HK-2 (cell line): ENCODE data around the gene ZNF837.
"Not testable (repeated sequence)": the region's sequence is repeated elsewhere in the genome, so short reads cannot be mapped to it uniquely, and the experiment has no call there.

Source experiments
- DNase-seq: peaks from one replicate; pipeline ENCODE4 v3.0.0-alpha.2; 2018; ENCODE audit not compliant: unreplicated experiment

ZNF837 gene

GRCh38 chr19:58351558-58351878 lies 29.3 kb downstream of the ZNF837 start:
- no peak for DNase-seq

DNA sequence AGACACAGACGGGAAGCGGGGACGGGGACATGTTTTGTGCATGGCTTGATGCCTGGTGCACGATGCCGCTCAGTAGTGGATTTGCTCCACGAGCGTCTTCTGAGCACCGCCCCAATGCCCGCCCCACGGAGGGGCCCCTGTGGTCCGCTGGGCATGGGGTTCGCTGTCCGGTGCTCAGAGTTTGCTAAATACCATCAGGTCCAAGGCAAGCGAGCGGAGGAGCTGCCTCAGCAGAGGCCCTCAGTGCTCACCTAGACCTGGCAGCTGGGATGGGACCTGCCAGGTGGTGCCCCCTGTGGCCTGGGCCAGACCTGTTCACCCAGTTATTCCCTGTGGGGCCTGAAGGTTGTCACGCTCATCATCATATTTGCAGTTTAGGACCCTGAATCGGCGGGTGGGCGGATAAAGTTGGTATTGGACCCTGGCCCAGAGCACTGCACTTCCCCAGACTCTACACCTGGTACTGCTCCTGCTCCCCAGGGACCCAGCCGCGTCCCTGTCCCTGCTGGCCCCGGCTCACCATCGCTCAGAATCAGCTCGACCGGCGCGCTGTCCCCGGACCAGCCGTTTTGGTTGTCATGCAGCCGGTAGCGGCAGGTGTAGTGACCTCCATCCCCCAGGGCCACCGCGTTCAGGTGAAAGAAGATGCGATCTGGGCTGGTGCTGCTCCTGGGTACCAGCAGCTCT lies 29.8 kb downstream of the ZNF837 start:
- DNase-seq, result no peak

- no peak for DNase-seq
Measured at GRCh38 chr19:58350001-58350861, 30.6 kb downstream of the ZNF837 start.

GRCh38 chr19:58349590-58349989 lies 31.2 kb downstream of the ZNF837 start:
- no peak for DNase-seq

GRCh38 chr19:58348080-58348479 lies 32.8 kb downstream of the ZNF837 start:
- not testable (repeated sequence) for DNase-seq

GRCh38 chr19:58346961-58347929 lies 33.6 kb downstream of the ZNF837 start:
- peak; percentile 78 for DNase-seq

- no peak for DNase-seq
Measured at GRCh38 chr19:58345558-58345957, 35.3 kb downstream of the ZNF837 start.

DNA sequence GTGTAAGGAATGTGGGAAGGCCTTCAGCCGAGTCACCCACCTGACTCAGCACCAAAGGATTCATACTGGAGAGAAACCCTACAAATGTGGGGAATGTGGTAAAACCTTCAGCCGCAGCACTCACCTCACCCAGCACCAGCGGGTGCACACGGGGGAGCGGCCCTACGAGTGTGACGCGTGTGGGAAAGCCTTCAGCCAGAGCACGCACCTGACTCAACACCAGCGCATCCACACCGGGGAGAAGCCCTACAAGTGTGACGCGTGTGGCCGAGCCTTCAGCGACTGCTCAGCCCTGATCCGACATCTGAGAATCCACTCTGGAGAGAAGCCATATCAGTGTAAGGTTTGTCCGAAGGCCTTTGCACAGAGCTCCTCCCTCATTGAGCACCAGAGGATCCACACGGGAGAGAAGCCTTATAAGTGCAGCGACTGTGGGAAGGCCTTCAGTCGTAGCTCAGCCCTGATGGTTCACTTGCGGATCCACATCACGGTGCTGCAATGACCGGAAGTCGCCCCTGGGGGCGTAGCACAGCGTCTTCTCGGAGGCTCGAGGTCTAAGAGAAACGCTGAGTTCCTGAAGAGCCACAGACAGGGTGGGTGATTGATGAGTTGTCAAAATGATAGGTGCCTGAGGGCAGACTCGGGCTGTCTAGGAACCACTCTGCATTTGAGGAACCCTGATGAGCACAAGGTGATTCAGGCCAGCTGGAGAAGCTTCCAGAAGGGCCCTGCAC lies 41.8 kb downstream of the ZNF837 start:
- no peak for DNase-seq

DNA sequence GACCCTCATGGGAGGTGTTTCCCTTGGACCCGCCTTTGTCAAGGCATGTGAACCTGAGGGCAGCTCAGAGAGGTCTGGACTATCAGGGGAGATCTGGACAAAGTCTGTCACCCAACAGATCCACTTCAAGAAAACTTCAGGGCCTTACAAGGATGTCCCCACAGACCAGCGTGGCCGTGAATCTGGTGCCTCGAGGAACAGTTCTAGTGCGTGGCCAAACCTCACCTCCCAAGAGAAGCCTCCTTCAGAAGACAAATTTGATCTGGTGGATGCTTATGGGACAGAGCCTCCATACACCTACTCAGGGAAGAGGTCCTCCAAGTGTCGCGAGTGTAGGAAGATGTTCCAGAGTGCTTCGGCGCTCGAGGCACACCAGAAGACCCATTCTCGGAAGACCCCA lies 42.5 kb downstream of the ZNF837 start:
- no peak for DNase-seq

- no peak for DNase-seq
Measured at GRCh38 chr19:58336820-58337219, 44.0 kb downstream of the ZNF837 start.

DNA sequence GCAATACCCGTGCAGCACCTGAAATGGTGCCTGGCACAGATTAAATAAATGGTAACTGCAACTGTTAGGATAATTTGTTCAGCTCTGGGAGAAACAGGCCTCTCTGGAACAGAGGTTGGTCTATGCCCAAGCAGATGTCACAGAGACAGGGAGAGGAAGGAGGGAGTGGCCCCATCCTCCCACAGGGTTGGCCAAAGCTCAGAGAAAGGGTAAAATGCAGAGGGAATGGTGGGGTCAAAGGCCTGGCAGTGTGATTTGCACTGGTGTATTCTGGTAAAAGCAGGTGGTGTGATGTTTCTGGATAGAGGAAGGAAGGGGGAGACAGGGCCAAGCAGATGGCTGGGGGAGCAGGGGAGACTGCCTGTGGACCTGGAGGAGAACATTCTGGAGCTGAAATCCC lies 44.6 kb downstream of the ZNF837 start:
- DNase-seq, result no peak

GRCh38 chr19:58335630-58336029 lies 45.2 kb downstream of the ZNF837 start:
- no peak for DNase-seq

GRCh38 chr19:58334691-58335249 lies 46.1 kb downstream of the ZNF837 start:
- no peak for DNase-seq

GRCh38 chr19:58332697-58333096 lies 48.1 kb downstream of the ZNF837 start:
- no peak for DNase-seq

- no peak for DNase-seq
Measured at GRCh38 chr19:58330458-58330857, 50.4 kb downstream of the ZNF837 start.

DNA sequence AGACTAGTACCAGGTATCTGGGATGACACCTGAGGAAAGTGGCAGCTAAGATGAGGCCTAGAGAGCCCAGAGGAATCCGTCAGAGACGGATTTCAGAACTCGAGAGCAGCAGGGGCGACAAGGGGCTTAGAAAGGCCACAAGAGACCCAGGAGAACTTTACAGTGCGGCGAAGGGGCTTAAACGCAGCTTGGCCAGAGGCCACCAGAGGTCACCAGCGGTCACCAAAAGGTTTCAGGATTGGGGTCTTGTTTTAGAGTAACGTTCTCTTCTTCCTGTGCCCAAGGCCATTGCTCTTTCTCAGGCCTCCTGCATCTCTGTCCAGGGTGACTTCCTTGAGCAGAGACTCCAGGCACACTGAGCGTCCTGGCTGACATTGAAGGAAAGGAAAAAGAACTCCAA lies 51.8 kb downstream of the ZNF837 start:
- DNase-seq, result peak; percentile 35

- peak; percentile 99 for DNase-seq
Measured at GRCh38 chr19:58326914-58327726, 53.7 kb downstream of the ZNF837 start, which contains the start of gene ZSCAN22. ZSCAN22 (plus strand) TSS chr19:58326994; CDS start chr19:58334803, 7,809 bp downstream.

DNA sequence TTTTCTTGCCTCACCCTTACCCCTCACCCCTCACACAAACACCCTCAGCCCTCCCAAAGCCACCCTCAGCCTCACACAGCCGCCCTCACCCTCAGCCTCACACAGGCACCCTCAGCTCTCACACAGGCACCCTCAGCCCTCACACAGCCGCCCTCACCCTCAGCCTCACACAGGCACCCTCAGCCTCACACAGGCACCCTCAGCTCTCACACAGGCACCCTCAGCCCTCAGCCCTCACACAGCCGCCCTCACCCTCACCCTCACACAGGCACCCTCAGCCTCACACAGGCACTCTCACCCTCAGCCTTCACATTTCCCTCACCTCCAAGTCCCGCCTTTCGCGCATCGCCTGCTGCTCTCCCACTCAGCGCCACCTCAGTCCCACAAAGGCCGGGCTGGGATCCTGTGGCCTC lies 54.3 kb downstream of the ZNF837 start:
- no peak for DNase-seq

- no peak for DNase-seq
Measured at GRCh38 chr19:58325311-58326022, 55.4 kb downstream of the ZNF837 start.
